DMS53 treated with DMSO at 0.1 percent for 48 hours (cell line): ENCODE data around the gene DGCR8.
"Not testable (repeated sequence)": the region's sequence is repeated elsewhere in the genome, so short reads cannot be mapped to it uniquely, and the experiment has no call there.

ENCODE experiments used
- DNase-seq: peaks from one replicate; lab custom pipeline; 2025; ENCODE audit not compliant: unreplicated experiment; lab: John Stamatoyannopoulos, UW

Gene DGCR8

GRCh38 chr22:20149257-20150250, 69.5 kb downstream of the DGCR8 start:
- DNase-seq: no peak

GRCh38 chr22:20150381-20151275, 70.6 kb downstream of the DGCR8 start, which contains the start of gene CCDC188:
Gene CCDC188 (minus strand): TSS chr22:20151055. CDS start chr22:20150986, 69 bp downstream.
- no peak for DNase-seq

GRCh38 chr22:20151276-20151588, 71.2 kb downstream of the DGCR8 start:
- no peak for DNase-seq

- no peak for DNase-seq
Measured at GRCh38 chr22:20152464-20152890, 72.4 kb downstream of the DGCR8 start.

- no peak for DNase-seq
Measured at GRCh38 chr22:20153945-20154344, 73.9 kb downstream of the DGCR8 start.

- no peak for DNase-seq
Measured at GRCh38 chr22:20154602-20155187, 74.7 kb downstream of the DGCR8 start.

GRCh38 chr22:20155330-20156041, 75.4 kb downstream of the DGCR8 start:
- peak; percentile 45 for DNase-seq

- DNase-seq: no peak
Measured at GRCh38 chr22:20156042-20156389, 76.0 kb downstream of the DGCR8 start.

- no peak for DNase-seq
Measured at GRCh38 chr22:20156611-20157429, 76.8 kb downstream of the DGCR8 start.

GRCh38 chr22:20157430-20158183, 77.6 kb downstream of the DGCR8 start:
- DNase-seq: no peak

GRCh38 chr22:20158391-20159036, 78.5 kb downstream of the DGCR8 start:
- no peak for DNase-seq

GRCh38 chr22:20159076-20159475, 79.0 kb downstream of the DGCR8 start:
- DNase-seq: no peak

GRCh38 chr22:20159531-20159930, 79.5 kb downstream of the DGCR8 start:
- not testable (repeated sequence) for DNase-seq

GRCh38 chr22:20160041-20160440, 80.0 kb downstream of the DGCR8 start:
- no peak for DNase-seq
